Right lobe of liver (tissue), 6 donors: ENCODE measurements around the gene DEXI. TPM values are rescaled to one million over a fixed set of nuclear protein-coding genes. Genes with fewer than 3 reads are reported as not detected.
A peak's percentile ranks its signal among the peaks of the same experiment; 100 is the strongest.

Source experiments
- ATAC-seq, 4 donors: fragments of 200-7000 bp; cut with Tn5 transposase; one replicate each; pipeline ENCODE4 v1.9.1; 2020; ENCODE audit warnings: mild to moderate bottlenecking in 4 of 4, moderate library complexity in 4 of 4
- DNase-seq, 3 donors: peaks; one replicate each; pipeline ENCODE4 v3.0.0-alpha.2; 2020
- H3K27ac ChIP-seq, 3 donors: fragments of 200-600 bp; one replicate each; pipeline ENCODE4 v1.8.0; 2022
- H3K27me3 ChIP-seq, 2 donors: fragments of 200-600 bp; one replicate each; pipeline ENCODE4 v1.8.0; 2022
- H3K36me3 ChIP-seq, 4 donors: fragments of 200-600 bp; sonication (generic) in 1 of 4; one replicate each; pipeline versions ENCODE4 v1.5.1 to v1.8.0; 2017 to 2022; ENCODE audit warnings: control low read depth in 1 of 4
- H3K4me1 ChIP-seq, 4 donors: fragments of 200-600 bp; sonication (generic) in 1 of 4; one replicate each; pipeline versions ENCODE4 v1.5.1 to v1.8.0; 2017 to 2022; ENCODE audit warnings: control low read depth in 1 of 4
- H3K4me3 ChIP-seq, 3 donors: fragments of 200-600 bp; one replicate each; pipeline ENCODE4 v1.8.0; 2022
- H3K9me3 ChIP-seq, 4 donors: fragments of 200-600 bp; sonication (generic) in 1 of 4; one replicate each; pipeline versions ENCODE4 v1.5.1 to v1.8.0; 2017 to 2022; ENCODE audit warnings: control low read depth in 1 of 4
- CTCF ChIP-seq, 4 donors: fragments of 200-600 bp in 3 of 4; fragments of 450-650 bp in 1 of 4; IDR thresholded peaks; one replicate each; pipeline versions ENCODE4 v1.5.1 to v1.8.0; 2016 to 2022; ENCODE audit warnings: antibody characterized with exemption in 4 of 4, mild to moderate bottlenecking in 2 of 4
- POLR2A ChIP-seq: fragments of 450-650 bp; IDR thresholded peaks from one replicate; pipeline ENCODE4 v1.6.1; 2017; ENCODE audit warnings: antibody characterized with exemption, mild to moderate bottlenecking
- WGBS: methylation state at CpG from one replicate; pipeline ENCODE4 v1.1.6; 2018; ENCODE audit warnings: low coverage, low lambda C conversion rate; ENCODE audit not compliant: insufficient coverage; ENCODE audit errors: missing lambda C conversion rate; 5-methylcytosine and 5-hydroxymethylcytosine counted together
- intact Hi-C, 2 donors: fragments of 100-400 bp; cut with DNase I; formaldehyde crosslinking; loops; one replicate each; pipeline versions ENCODE4 v1.11.2 to v1.14.1; 2022
- total RNA-seq, 6 experiments: library from RNA; depleted of rRNA in 2 of 6; stranded (reverse); fragments of >200 nt in 2 of 6; fragmentation: NEBNext Ultra II Directional in 3 of 6; extraction: Animal tissue kit (Norgen Biotek cat#: 25700) in 3 of 6; gene quantifications; one replicate each; pipeline versions ENCODE4 v1.1.0 to v1.2.4, GENCODE V29; 2016 to 2023
- donor health status: DM: no; HTN: yes; CAD: no.
- donor health status: DM: no; HTN: no; CAD: no.
- donor health status: DM: no; HTN: no; CAD: no.
- donor health status: DM: no; HTN: yes; CAD: no.
- donor health status: DM: no; HTN: yes; CAD: no.

The DEXI gene
- total RNA-seq, 6 experiments from 2014 or later: 35.8 to 93.8 (median 54.1) TPM

- no peak overlapping the region for H3K4me3 ChIP-seq
- intact Hi-C loops: no loop called here
- DNase-seq (no peak), ATAC-seq (peak in 2 of 4 donors; percentile 34 to 48)
- H3K4me1 ChIP-seq: no peaks in the 10 kb centered on the region
- H3K27me3 ChIP-seq: no peaks in the 10 kb centered on the region
- WGBS: 75% methylated on average over 2 of the region's 2 CpGs
- no peaks in the 10 kb centered on the region for H3K36me3 ChIP-seq
- TF ChIP-seq CTCF (IDR thresholded peaks at IDR 0.05) (no peak), POLR2A (no peak)
- H3K9me3 ChIP-seq: no peaks in the 10 kb centered on the region
- no peak overlapping the region for H3K27ac ChIP-seq
Measured at GRCh38 chr16:10896723-10897122, 45.5 kb downstream of the DEXI start.

- H3K4me1 ChIP-seq: no peaks in the 10 kb centered on the region
- no peaks in the 10 kb centered on the region for H3K27me3 ChIP-seq
- DNase-seq (no peak), ATAC-seq (no peak)
- WGBS: 39% methylated on average over 3 of the region's 3 CpGs
- TF ChIP-seq CTCF (IDR thresholded peaks at IDR 0.05): no peak
- no peak overlapping the region for H3K27ac ChIP-seq
- H3K36me3 ChIP-seq: no peaks in the 10 kb centered on the region
- no peak overlapping the region for H3K4me3 ChIP-seq
- intact Hi-C loops: no loop called here
- H3K9me3 ChIP-seq: no peaks in the 10 kb centered on the region
Measured at GRCh38 chr16:10896165-10896564, 46.1 kb downstream of the DEXI start.

GRCh38 chr16:10895053-10895946, 47.0 kb downstream of the DEXI start:
- peak; percentile 54 to 63 (median 59) for ATAC-seq
- WGBS: 30% methylated on average over 16 of the region's 17 CpGs
- Histone ChIP-seq H3K27ac (no peak overlapping the region), H3K4me1 (no peaks in the 10 kb centered on the region), H3K36me3 (no peaks in the 10 kb centered on the region), H3K4me3 (no peak overlapping the region), H3K9me3 (no peaks in the 10 kb centered on the region), H3K27me3 (no peaks in the 10 kb centered on the region)
- DNase-seq: peak in 1 of 3 donors; percentile 51
- intact Hi-C loops: no loop called here
- TF ChIP-seq CTCF (IDR thresholded peaks at IDR 0.05) (no peak), POLR2A (no peak)

GRCh38 chr16:10892782-10893318, 49.4 kb downstream of the DEXI start:
- TF ChIP-seq CTCF (IDR thresholded peaks at IDR 0.05) (no peak), POLR2A (no peak)
- no peaks in the 10 kb centered on the region for H3K4me1 ChIP-seq
- no peak overlapping the region for H3K27ac ChIP-seq
- ATAC-seq (no peak), DNase-seq (no peak)
- intact Hi-C loops: no loop called here
- no peaks in the 10 kb centered on the region for H3K9me3 ChIP-seq
- H3K36me3 ChIP-seq: no peaks in the 10 kb centered on the region
- no peak overlapping the region for H3K4me3 ChIP-seq
- H3K27me3 ChIP-seq: no peaks in the 10 kb centered on the region
- WGBS: 72% methylated on average over 4 of the region's 5 CpGs
